Thymus (tissue), 11 donors: ENCODE measurements around the gene RASAL2. TPM values are rescaled to one million over a fixed set of nuclear protein-coding genes. Genes with fewer than 3 reads are reported as not detected.
"Not testable (repeated sequence)": the region's sequence is repeated elsewhere in the genome, so short reads cannot be mapped to it uniquely, and the experiment has no call there.

Experiments used
- DNase-seq, 9 donors: peaks; one replicate each; pipeline ENCODE4 v3.0.0-alpha.2; 2013; ENCODE audit warnings: low spot score in 9 of 9, low read depth in 6 of 9, missing footprints in 1 of 9
- H3K27ac ChIP-seq, 2 donors: one replicate each; pipeline ENCODE4 v1.5.1; 2013; ENCODE audit warnings: control low read depth in 1 of 2, low read depth in 1 of 2, low read length in 1 of 2, mild to moderate bottlenecking in 1 of 2, moderate library complexity in 1 of 2
- H3K27me3 ChIP-seq, 2 donors: one replicate each; pipeline ENCODE4 v1.5.1; 2013; ENCODE audit warnings: low read length in 1 of 2; ENCODE audit not compliant: control insufficient read depth in 2 of 2, insufficient read depth in 1 of 2
- H3K36me3 ChIP-seq, 2 donors: one replicate each; pipeline ENCODE4 v1.5.1; 2013; ENCODE audit warnings: low read length in 1 of 2, mild to moderate bottlenecking in 1 of 2, moderate library complexity in 1 of 2; ENCODE audit not compliant: control insufficient read depth in 2 of 2, insufficient read depth in 2 of 2
- H3K4me1 ChIP-seq, 2 donors: one replicate each; pipeline ENCODE4 v1.5.1; 2013; ENCODE audit warnings: low read length in 2 of 2; ENCODE audit not compliant: control insufficient read depth in 2 of 2, insufficient read depth in 2 of 2
- H3K4me3 ChIP-seq, 2 donors: one replicate each; pipeline ENCODE4 v1.5.1; 2013; ENCODE audit warnings: low read length in 2 of 2, control low read depth in 1 of 2, mild to moderate bottlenecking in 1 of 2
- H3K9me3 ChIP-seq, 2 donors: one replicate each; pipeline ENCODE4 v1.5.1; 2013; ENCODE audit warnings: low read length in 1 of 2, mild to moderate bottlenecking in 1 of 2; ENCODE audit not compliant: control insufficient read depth in 2 of 2, insufficient read depth in 1 of 2
- WGBS: extraction: QIAGEN DNeasy Blood & Tissue Kit; methylation state at CpG from one replicate; pipeline ENCODE4 v1.1.7; 2013; 5-methylcytosine and 5-hydroxymethylcytosine counted together
- polyA plus RNA-seq: library from polyadenylated mRNA; stranded (reverse); fragments of 200-250 nt; gene quantifications from one replicate; pipeline ENCODE4 v1.2.3, GENCODE V29; 2013
- total RNA-seq: library from RNA; stranded (reverse); fragments of 120-200 nt; gene quantifications from one replicate; pipeline ENCODE4 v1.2.4, GENCODE V29; 2013
- donor health status: healthy.

The RASAL2 gene
- total and polyA plus RNA-seq, 2 donors = 1.9 to 2.6 TPM

- not testable (repeated sequence) for H3K27ac ChIP-seq, H3K4me3 ChIP-seq, H3K4me1 ChIP-seq, DNase-seq, H3K27me3 ChIP-seq, H3K9me3 ChIP-seq, H3K36me3 ChIP-seq
- WGBS = 83% methylated on average over 29 of the region's 30 CpGs
Measured at GRCh38 chr1:178320280-178320982, 226.5 kb downstream of the RASAL2 start.

- DNase-seq = no peak
- H3K4me1 ChIP-seq = no peaks in the 10 kb centered on the region
- no peak overlapping the region for H3K27ac ChIP-seq
- H3K9me3 ChIP-seq = no peaks in the 10 kb centered on the region
- no peaks in the 10 kb centered on the region for H3K27me3 ChIP-seq
- 58% methylated on average over 1 of the region's 1 CpG for WGBS
- no peak overlapping the region for H3K4me3 ChIP-seq
- H3K36me3 ChIP-seq = no peaks in the 10 kb centered on the region
Measured at GRCh38 chr1:178323067-178323466, 229.2 kb downstream of the RASAL2 start.

GRCh38 chr1:178324003-178324402 is 230.1 kb downstream of the RASAL2 start:
- Histone ChIP-seq H3K27me3 (no peaks in the 10 kb centered on the region), H3K27ac (no peak overlapping the region), H3K4me1 (no peaks in the 10 kb centered on the region), H3K36me3 (no peaks in the 10 kb centered on the region), H3K9me3 (no peaks in the 10 kb centered on the region), H3K4me3 (no peak overlapping the region)
- DNase-seq = no peak
- 84% methylated on average over 1 of the region's 1 CpG for WGBS

- WGBS = 93% methylated on average over 3 of the region's 3 CpGs
- H3K9me3 ChIP-seq = no peaks in the 10 kb centered on the region
- no peak overlapping the region for H3K4me3 ChIP-seq
- no peaks in the 10 kb centered on the region for H3K4me1 ChIP-seq
- no peak for DNase-seq
- H3K27ac ChIP-seq = peak overlapping the region in 1 of 2 donors; percentile 1
- no peaks in the 10 kb centered on the region for H3K27me3 ChIP-seq
- no peaks in the 10 kb centered on the region for H3K36me3 ChIP-seq
Measured at GRCh38 chr1:178328728-178329127, 234.8 kb downstream of the RASAL2 start.

- no peak for DNase-seq
- Histone ChIP-seq H3K27ac (no peak overlapping the region), H3K4me1 (no peaks in the 10 kb centered on the region), H3K4me3 (no peak overlapping the region), H3K27me3 (no peaks in the 10 kb centered on the region), H3K36me3 (no peaks in the 10 kb centered on the region), H3K9me3 (no peaks in the 10 kb centered on the region)
- 97% methylated on average over 1 of the region's 1 CpG for WGBS
Measured at GRCh38 chr1:178330153-178330552, 236.2 kb downstream of the RASAL2 start.

- Histone ChIP-seq H3K4me3 (no peak overlapping the region), H3K36me3 (no peaks in the 10 kb centered on the region), H3K27ac (no peak overlapping the region), H3K9me3 (no peaks in the 10 kb centered on the region), H3K4me1 (no peaks in the 10 kb centered on the region), H3K27me3 (no peaks in the 10 kb centered on the region)
- WGBS = 94% methylated on average over 7 of the region's 7 CpGs
- no peak for DNase-seq
Measured at GRCh38 chr1:178330848-178331497, 237.1 kb downstream of the RASAL2 start.

- H3K36me3 ChIP-seq = no peaks in the 10 kb centered on the region
- WGBS = 95% methylated on average over 3 of the region's 3 CpGs
- no peak for DNase-seq
- no peaks in the 10 kb centered on the region for H3K27me3 ChIP-seq
- no peak overlapping the region for H3K4me3 ChIP-seq
- H3K27ac ChIP-seq = no peak overlapping the region
- H3K4me1 ChIP-seq = no peaks in the 10 kb centered on the region
- no peaks in the 10 kb centered on the region for H3K9me3 ChIP-seq
Measured at GRCh38 chr1:178335426-178335825, 241.5 kb downstream of the RASAL2 start.

- no peak for DNase-seq
- no peaks in the 10 kb centered on the region for H3K4me1 ChIP-seq
- no peaks in the 10 kb centered on the region for H3K36me3 ChIP-seq
- H3K4me3 ChIP-seq = no peak overlapping the region
- no peaks in the 10 kb centered on the region for H3K27me3 ChIP-seq
- no peak overlapping the region for H3K27ac ChIP-seq
- H3K9me3 ChIP-seq = no peaks in the 10 kb centered on the region
Measured at GRCh38 chr1:178337091-178337706, 243.3 kb downstream of the RASAL2 start.

GRCh38 chr1:178339834-178340233 is 245.9 kb downstream of the RASAL2 start:
- Histone ChIP-seq H3K4me1 (no peaks in the 10 kb centered on the region), H3K36me3 (no peaks in the 10 kb centered on the region), H3K9me3 (no peaks in the 10 kb centered on the region), H3K27ac (no peak overlapping the region), H3K27me3 (no peaks in the 10 kb centered on the region), H3K4me3 (no peak overlapping the region)
- DNase-seq = no peak
- 91% methylated on average over 1 of the region's 1 CpG for WGBS
